ENCODE data around the gene NR1D1. TPM values are rescaled to one million over a fixed set of nuclear protein-coding genes. Genes with fewer than 3 reads are reported as not detected.

Gene NR1D1
- total RNA-seq, 1 experiment from 2014 or later, result 8.8 TPM

GRCh38 chr17:40112191-40112711 is 11.9 kb upstream of the NR1D1 start:
- Histone ChIP-seq H3K36me3 (ENCODE audit: control insufficient read depth, insufficient read depth, low read length) (no peaks in the 10 kb centered on the region), H3K27ac (ENCODE audit: low read length) (peak overlapping the region; percentile 75), H3K4me1 (ENCODE audit: control insufficient read depth, insufficient read depth, low read length) (peaks cover 47% of the 10 kb centered on the region), H3K9me3 (ENCODE audit: control insufficient read depth, insufficient read depth, low read depth, low read length) (no peaks in the 10 kb centered on the region), H3K27me3 (ENCODE audit: control insufficient read depth, insufficient read depth, low read length) (no peaks in the 10 kb centered on the region), H3K4me3 (ENCODE audit: low read depth in 2 of 2, low read length in 2 of 2) (no peak overlapping the region)
- TF ChIP-seq REST (IDR thresholded peaks at IDR 0.05; ENCODE audit: insufficient read depth in 1 of 2, low read depth in 2 of 2, low read length in 1 of 2) (no peak), SIN3A (IDR thresholded peaks at IDR 0.05; ENCODE audit: borderline replicate concordance, insufficient read depth, low read depth, low read length) (no peak), POLR2AphosphoS5 (IDR thresholded peaks at IDR 0.05; ENCODE audit: low read depth, low read length) (no peak), TCF7L2 (IDR thresholded peaks at IDR 0.05; ENCODE audit: low read depth, low read length) (no peak)
- TF ChIP-seq, protein P1, sequence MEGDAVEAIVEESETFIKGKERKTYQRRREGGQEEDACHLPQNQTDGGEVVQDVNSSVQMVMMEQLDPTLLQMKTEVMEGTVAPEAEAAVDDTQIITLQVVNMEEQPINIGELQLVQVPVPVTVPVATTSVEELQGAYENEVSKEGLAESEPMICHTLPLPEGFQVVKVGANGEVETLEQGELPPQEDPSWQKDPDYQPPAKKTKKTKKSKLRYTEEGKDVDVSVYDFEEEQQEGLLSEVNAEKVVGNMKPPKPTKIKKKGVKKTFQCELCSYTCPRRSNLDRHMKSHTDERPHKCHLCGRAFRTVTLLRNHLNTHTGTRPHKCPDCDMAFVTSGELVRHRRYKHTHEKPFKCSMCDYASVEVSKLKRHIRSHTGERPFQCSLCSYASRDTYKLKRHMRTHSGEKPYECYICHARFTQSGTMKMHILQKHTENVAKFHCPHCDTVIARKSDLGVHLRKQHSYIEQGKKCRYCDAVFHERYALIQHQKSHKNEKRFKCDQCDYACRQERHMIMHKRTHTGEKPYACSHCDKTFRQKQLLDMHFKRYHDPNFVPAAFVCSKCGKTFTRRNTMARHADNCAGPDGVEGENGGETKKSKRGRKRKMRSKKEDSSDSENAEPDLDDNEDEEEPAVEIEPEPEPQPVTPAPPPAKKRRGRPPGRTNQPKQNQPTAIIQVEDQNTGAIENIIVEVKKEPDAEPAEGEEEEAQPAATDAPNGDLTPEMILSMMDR (IDR thresholded peaks at IDR 0.05), result no peak
- BruUV-seq (replicated peaks), result no TSS peak
- in situ Hi-C loops (cut with HindIII; ENCODE audit: low pct_unique_long_range_greater_than_20kb, low sequenced_read_pairs) (no loop called here), intact Hi-C loops (cut with micrococcal nuclease; ENCODE audit: unreplicated experiment) (loop anchor here (10.0 kb wide), 1 partner anchor 97 kb away; the partner anchor contains the start of gene CSF3)
- POLR2A ChIA-PET, result interaction anchor here (0.5 to 2.1 kb wide), 4 partner anchors 12 to 159 kb away, joined by 3 to 13 read pairs (median 8); partner anchors contain the start of gene NR1D1
- no peak for DNase-seq (ENCODE audit: low read depth, low spot score)
- CTCF ChIA-PET, result interaction anchor here (0.6 to 3.1 kb wide), 21 partner anchors 9 to 126 kb away, joined by 3 to 42 read pairs (median 3); partner anchors contain the start of genes CSF3, MED24, MSL1 and NR1D1
- ATAC-seq, result no peak

DNA sequence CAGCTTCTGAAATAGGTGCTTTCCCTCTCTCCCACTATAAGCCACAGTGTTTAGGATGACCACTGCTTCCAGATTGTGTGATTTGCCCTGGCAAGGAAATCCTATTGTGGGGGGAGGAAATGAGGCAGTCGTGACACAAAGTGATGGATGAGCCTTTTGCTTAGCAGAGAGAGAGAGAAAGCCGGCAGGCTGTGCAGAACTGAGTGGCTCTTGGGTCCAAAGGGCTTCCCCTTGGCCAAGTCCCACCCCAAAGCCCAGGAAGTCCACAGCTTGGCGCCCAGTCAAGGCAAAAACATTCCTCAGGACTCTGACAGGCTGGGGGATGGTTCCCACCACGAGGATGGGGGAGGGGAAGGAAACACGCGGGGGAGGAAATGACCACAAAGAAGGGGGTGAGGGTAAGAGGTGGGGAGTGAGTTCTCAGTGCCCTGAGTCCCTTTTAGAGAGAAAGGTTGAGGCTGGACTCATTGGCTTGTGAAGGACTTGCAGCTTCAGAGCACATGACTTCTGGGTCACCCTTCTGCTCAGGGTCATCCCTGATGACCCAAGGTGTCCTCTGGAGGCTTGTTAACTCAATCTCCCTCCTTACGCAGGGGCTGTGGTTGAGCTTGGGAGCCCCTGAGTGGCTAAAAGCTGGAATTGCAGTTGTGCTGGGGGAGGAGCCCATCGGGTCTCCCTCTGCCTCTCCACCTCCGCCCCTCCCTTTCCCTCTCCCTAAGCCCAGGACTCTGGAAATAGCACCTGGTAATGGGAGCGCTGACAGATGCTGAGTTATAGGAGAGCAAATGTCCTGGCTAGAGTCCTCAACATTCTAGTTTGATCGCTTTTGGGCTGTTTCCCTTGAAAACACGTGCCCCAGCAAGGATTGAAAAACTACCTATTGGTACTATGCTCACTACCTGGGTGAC is 11.1 kb upstream of the NR1D1 start:
- BruUV-seq (replicated peaks), result no TSS peak
- Histone ChIP-seq H3K4me1 (ENCODE audit: control insufficient read depth, insufficient read depth, low read length) (peaks cover 47% of the 10 kb centered on the region), H3K27me3 (ENCODE audit: control insufficient read depth, insufficient read depth, low read length) (no peaks in the 10 kb centered on the region), H3K4me3 (ENCODE audit: low read depth in 2 of 2, low read length in 2 of 2) (0 out of 4 replicates have a peak overlapping the region, but pooled peaks of 1 of the 2 experiments have one; percentile 6), H3K9me3 (ENCODE audit: control insufficient read depth, insufficient read depth, low read depth, low read length) (no peaks in the 10 kb centered on the region), H3K36me3 (ENCODE audit: control insufficient read depth, insufficient read depth, low read length) (no peaks in the 10 kb centered on the region), H3K27ac (ENCODE audit: low read length) (peak overlapping the region; percentile 75)
- peak; percentile 75 for DNase-seq (ENCODE audit: low read depth, low spot score)
- intact Hi-C loops (cut with micrococcal nuclease; ENCODE audit: unreplicated experiment), result loop anchor here (10.0 kb wide), 1 partner anchor 97 kb away; the partner anchor contains the start of gene CSF3
- ATAC-seq, result peak; percentile 81
- CTCF ChIA-PET, result interaction anchor here (0.6 to 3.1 kb wide), 12 partner anchors 9 to 125 kb away, joined by 3 to 34 read pairs (median 3); partner anchors contain the start of genes CSF3, MED24, MSL1 and NR1D1
- in situ Hi-C loops (cut with HindIII; ENCODE audit: low pct_unique_long_range_greater_than_20kb, low sequenced_read_pairs), result no loop called here
- POLR2A ChIA-PET, result interaction anchor here (0.6 kb wide), 1 partner anchor 148 kb away, joined by 3 read pairs; no protein-coding TSS in a partner anchor
- TF ChIP-seq SIN3A (IDR thresholded peaks at IDR 0.05; ENCODE audit: borderline replicate concordance, insufficient read depth, low read depth, low read length) (no peak), POLR2AphosphoS5 (IDR thresholded peaks at IDR 0.05; ENCODE audit: low read depth, low read length) (no peak; the same call in 1 of the 2 replicates), REST (IDR thresholded peaks at IDR 0.05; ENCODE audit: insufficient read depth in 1 of 2, low read depth in 2 of 2, low read length in 1 of 2) (no peak), TCF7L2 (IDR thresholded peaks at IDR 0.05; ENCODE audit: low read depth, low read length) (no peak)
- TF ChIP-seq, protein P1 (IDR thresholded peaks at IDR 0.05), result peak; percentile 90
